ENCODE results near the gene HMG20A.

Gene HMG20A

DNA sequence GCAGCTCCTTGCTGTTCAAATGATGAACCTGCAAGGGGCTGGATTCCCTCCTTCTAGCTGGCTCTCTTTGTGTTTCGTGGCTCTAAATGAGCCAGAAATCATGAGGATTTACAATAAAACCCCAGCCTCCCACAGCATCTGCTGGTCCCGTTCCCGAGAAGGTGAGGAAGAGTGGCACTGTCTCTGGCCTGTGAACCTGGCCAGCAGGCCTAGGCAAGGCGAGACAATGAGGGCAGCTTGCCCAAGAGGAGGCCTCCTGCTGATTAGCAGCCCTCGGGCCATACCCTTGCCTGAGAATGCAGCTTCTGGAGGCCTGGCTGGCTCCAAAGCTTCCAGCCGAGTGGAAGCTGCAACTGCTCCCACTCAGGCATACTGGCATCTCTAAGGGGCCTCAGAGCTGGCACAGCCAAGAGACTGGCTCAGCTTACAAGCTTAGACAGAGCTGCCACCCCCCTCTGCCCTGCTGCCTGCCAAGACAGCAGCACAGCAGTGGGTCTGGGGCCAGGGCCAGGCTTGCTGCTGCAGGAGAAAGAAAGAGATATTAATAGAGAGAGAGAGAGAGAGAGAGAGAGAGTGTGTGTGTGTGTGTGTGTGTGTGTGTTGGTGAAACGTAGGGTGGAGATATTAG lies 76.5 kb downstream of the HMG20A start:
- TF ChIP-seq POLR2AphosphoS5 (IDR thresholded peaks at IDR 0.05; ENCODE audit: low read depth, low read length) = no peak
- no peak for TF ChIP-seq POLR2A (IDR thresholded peaks at IDR 0.05; ENCODE audit: low read depth, low read length)
- TF ChIP-seq TAF1 (IDR thresholded peaks at IDR 0.05; ENCODE audit: borderline replicate concordance, low read depth, low read length) = no peak
- DNase-seq (ENCODE audit: insufficient read length) (no peak), FAIRE-seq (no peak)

DNA sequence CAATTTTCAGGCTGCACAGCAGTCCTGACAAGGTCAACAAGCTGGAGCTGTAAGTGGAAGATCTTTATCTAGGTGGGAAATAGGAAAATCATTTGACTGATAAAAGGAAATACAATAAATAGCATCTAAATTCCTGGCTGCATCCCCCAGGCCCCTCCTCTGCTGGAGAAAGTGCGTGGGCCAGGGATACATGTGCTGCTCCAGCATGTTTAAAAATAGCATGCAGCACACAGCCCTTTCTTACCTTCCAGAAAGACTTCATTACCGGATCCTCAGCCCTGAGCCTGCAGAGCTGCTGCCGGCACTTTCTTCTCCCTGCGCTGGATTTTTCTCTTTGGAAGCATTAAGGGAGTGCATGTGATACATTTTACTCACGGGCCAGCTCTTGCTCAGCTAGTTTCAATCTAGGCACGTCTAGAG lies 77.3 kb downstream of the HMG20A start:
- no peak for TF ChIP-seq POLR2A (IDR thresholded peaks at IDR 0.05; ENCODE audit: low read depth, low read length)
- no peak for TF ChIP-seq POLR2AphosphoS5 (IDR thresholded peaks at IDR 0.05; ENCODE audit: low read depth, low read length)
- no peak for TF ChIP-seq TAF1 (IDR thresholded peaks at IDR 0.05; ENCODE audit: borderline replicate concordance, low read depth, low read length)
- no peak for FAIRE-seq
- no peak for DNase-seq (ENCODE audit: insufficient read length)

DNA sequence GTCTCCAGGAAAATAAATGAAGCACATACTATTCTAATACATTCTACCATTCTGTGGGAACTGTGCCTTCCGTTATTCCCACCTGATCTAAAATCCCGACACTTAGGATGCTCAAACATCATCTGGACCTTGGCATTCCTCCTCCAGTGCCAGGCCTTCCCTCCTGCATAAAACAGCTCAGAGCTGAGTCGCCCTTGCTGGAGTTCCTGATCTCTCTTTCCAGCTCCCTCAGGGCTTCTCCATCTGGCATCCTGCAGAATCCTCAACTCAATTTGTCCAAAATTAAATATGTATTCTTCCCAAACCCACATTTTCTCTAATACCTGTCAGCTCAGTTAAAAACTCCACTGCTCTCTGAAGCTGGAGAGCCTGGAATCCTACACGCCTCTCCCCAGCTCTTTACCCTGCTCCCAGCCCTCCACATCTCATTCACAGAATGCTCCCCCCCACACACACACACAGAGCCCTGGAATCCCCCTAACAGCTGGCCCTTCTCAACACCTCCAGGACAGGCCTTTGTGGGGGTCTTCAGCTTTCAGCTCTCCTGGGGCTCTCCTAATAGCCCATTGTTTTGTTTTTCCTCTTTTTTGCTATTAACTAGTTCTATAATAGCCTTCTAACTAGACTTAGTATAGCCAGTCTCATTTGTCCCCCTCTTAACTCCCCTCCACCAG lies 78.5 kb downstream of the HMG20A start:
- no peak for TF ChIP-seq POLR2A (IDR thresholded peaks at IDR 0.05; ENCODE audit: low read depth, low read length)
- no peak for TF ChIP-seq POLR2AphosphoS5 (IDR thresholded peaks at IDR 0.05; ENCODE audit: low read depth, low read length)
- no peak for TF ChIP-seq TAF1 (IDR thresholded peaks at IDR 0.05; ENCODE audit: borderline replicate concordance, low read depth, low read length)
- DNase-seq (ENCODE audit: insufficient read length) (no peak), FAIRE-seq (no peak)

DNA sequence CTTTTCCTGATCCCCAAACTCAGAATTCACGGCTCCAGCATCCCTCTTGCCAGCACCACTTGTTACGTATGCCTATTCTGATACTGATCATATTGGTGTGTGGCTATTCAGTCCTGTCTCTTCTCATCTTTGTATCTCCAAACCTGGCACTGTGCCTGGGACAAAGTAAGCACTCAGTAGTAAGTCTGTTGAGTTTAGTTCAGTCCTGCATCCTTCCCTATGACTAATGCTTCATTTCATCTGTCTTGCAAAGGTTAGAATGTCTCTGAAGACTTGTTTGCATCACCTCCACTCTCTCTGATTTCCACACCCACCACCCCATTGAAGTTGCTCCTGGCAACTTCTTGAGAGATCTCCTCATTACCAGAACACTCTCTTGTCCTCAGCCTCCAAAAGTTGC lies 80.3 kb downstream of the HMG20A start:
- no peak for TF ChIP-seq POLR2AphosphoS5 (IDR thresholded peaks at IDR 0.05; ENCODE audit: low read depth, low read length)
- TF ChIP-seq POLR2A (IDR thresholded peaks at IDR 0.05; ENCODE audit: low read depth, low read length) = no peak
- no peak for TF ChIP-seq TAF1 (IDR thresholded peaks at IDR 0.05; ENCODE audit: borderline replicate concordance, low read depth, low read length)
- FAIRE-seq (peak; percentile 5), DNase-seq (ENCODE audit: insufficient read length) (no peak)

DNA sequence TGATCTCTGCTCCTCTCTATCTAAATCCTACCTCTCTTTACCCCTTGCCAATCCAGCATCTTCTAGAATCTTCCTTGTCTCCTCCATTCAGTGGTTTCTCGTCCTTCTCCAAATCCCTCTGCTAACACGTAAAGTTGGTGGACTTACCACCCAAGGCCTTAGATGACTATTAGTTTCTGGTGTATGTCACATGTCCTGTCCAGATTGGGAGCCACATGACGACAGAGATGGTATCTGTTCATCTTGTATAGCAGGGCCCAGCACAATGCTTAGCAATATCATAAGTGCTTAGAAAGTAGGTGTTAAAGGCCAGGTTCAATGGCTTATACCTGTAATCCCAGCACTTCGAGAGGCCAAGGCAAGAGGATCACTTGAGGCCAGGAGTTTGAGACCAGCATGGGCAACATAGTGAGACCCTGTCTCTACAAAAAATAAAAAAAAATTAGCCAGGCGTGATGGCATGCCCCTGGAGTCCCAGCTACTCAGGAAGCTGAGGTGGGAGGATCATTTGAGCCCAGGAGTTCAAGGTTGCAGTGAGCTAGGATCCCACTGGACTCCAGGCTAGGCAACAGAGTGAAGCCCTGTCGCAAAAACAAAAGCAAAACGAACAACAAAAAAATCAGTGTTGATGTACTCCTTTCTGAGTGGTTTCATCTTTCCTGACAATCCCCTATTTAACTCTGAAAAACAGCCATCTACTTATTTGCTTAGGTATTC lies 81.8 kb downstream of the HMG20A start:
- FAIRE-seq (no peak), DNase-seq (ENCODE audit: insufficient read length) (no peak)
- TF ChIP-seq POLR2AphosphoS5 (IDR thresholded peaks at IDR 0.05; ENCODE audit: low read depth, low read length) (no peak), TAF1 (IDR thresholded peaks at IDR 0.05; ENCODE audit: borderline replicate concordance, low read depth, low read length) (no peak), POLR2A (IDR thresholded peaks at IDR 0.05; ENCODE audit: low read depth, low read length) (no peak)

DNA sequence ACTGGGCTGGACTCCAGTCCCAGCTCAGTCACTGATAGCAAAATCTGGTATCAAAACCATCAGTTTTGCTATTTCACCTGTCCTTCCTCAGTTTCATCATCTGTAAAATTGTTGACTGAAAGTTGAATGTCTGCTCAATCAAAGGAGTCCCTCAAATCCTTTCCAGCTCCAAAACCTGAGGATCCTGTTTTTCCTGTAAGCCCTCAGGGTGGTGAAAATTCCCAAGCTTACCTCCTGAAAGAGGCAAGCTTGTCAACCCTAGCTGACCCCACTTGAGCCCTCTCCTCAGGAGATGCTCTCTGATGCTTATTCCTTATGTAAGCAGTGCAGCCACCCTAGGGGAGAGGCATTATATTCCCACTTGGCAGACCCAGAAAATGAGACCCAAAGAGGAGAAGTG lies 82.6 kb downstream of the HMG20A start:
- FAIRE-seq = no peak
- no peak for TF ChIP-seq TAF1 (IDR thresholded peaks at IDR 0.05; ENCODE audit: borderline replicate concordance, low read depth, low read length)
- TF ChIP-seq POLR2A (IDR thresholded peaks at IDR 0.05; ENCODE audit: low read depth, low read length) = no peak
- TF ChIP-seq POLR2AphosphoS5 (IDR thresholded peaks at IDR 0.05; ENCODE audit: low read depth, low read length) = no peak
- DNase-seq (ENCODE audit: insufficient read length) = no peak

DNA sequence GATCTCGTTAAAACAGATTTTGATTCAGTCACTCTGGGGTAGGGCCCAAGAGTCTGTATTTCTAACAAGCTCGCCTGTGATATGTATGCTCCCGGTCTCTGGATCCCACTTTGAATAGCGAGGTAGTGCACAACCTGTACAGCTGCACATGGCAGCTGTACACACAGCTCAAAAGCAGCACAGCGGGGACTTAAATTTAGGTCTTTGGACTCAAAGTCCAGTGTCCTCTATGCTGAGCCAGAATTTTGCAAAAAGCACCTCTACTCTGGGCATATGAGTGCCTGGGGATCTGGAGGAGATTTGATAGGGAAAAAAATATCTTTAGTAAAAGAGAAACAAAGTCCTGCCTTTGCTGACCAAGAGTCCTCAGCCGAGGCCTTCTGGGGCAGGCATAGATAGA lies 83.1 kb downstream of the HMG20A start:
- no peak for TF ChIP-seq POLR2AphosphoS5 (IDR thresholded peaks at IDR 0.05; ENCODE audit: low read depth, low read length)
- no peak for TF ChIP-seq TAF1 (IDR thresholded peaks at IDR 0.05; ENCODE audit: borderline replicate concordance, low read depth, low read length)
- TF ChIP-seq POLR2A (IDR thresholded peaks at IDR 0.05; ENCODE audit: low read depth, low read length) = no peak
- FAIRE-seq (no peak), DNase-seq (ENCODE audit: insufficient read length) (no peak)

DNA sequence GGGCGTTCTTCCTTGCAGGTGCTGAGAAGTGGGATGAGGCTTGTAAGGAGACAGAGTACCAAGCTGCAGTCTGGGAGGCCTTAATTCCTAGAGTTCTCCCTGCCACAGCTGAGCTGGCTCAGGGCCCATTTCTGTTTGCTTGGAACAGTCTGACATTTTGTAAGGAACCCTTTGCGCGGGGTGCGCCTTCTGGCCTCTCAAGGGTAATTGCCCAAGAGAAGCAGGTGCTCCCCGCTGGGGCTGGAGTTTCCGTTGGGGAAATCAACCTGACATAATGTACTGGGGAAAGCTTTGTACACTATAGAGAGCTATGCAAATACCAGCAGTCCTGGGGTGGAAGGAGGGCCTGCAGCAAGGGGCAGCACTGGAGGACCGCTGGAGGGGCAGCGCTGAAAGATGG lies 83.6 kb downstream of the HMG20A start:
- DNase-seq (ENCODE audit: insufficient read length) (no peak), FAIRE-seq (no peak)
- TF ChIP-seq TAF1 (IDR thresholded peaks at IDR 0.05; ENCODE audit: borderline replicate concordance, low read depth, low read length) = no peak
- no peak for TF ChIP-seq POLR2AphosphoS5 (IDR thresholded peaks at IDR 0.05; ENCODE audit: low read depth, low read length)

DNA sequence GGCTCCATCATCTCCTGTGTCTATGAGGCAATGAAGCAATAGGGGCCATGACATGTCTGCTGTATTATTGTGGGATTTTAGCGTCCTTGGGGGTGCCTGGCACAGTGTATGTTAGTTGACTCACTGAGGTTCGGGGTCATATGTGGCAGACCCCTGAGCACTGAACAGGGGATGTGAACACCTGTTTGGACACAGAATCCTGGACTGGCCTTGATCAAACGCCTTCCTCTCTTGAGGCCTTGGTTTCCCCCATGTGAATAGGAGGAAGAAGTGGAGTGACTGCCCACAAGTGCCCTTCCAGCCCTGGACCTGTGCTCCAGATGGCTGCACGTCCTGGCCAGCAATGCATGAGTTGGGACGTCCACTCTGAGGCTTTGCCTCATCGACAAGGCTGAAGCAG lies 84.2 kb downstream of the HMG20A start:
- no peak for TF ChIP-seq TAF1 (IDR thresholded peaks at IDR 0.05; ENCODE audit: borderline replicate concordance, low read depth, low read length)
- TF ChIP-seq POLR2AphosphoS5 (IDR thresholded peaks at IDR 0.05; ENCODE audit: low read depth, low read length) = no peak
- no peak for TF ChIP-seq POLR2A (IDR thresholded peaks at IDR 0.05; ENCODE audit: low read depth, low read length)
- FAIRE-seq = no peak
- no peak for DNase-seq (ENCODE audit: insufficient read length)

DNA sequence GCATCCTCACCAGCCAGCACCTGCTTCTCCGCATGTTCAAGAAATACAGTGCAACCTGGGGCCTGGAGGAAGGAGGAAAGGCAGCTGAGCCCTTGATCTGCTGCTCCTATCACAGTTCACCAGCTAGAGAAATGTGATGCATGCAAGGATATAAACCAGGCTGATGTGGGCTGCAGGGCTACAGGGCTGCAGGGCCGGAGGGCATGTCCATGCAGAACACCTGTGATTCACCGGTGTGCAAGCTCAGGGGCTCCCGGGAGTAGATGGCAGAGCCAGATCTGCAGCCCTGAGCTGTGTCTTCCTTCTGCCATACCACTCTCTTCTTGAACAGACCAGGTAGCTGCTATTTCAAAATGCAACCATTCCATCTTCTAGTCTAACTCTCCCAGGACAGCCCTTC lies 84.9 kb downstream of the HMG20A start:
- FAIRE-seq (no peak), DNase-seq (ENCODE audit: insufficient read length) (no peak)
- TF ChIP-seq TAF1 (IDR thresholded peaks at IDR 0.05; ENCODE audit: borderline replicate concordance, low read depth, low read length) (no peak), POLR2A (IDR thresholded peaks at IDR 0.05; ENCODE audit: low read depth, low read length) (no peak), POLR2AphosphoS5 (IDR thresholded peaks at IDR 0.05; ENCODE audit: low read depth, low read length) (no peak)

DNA sequence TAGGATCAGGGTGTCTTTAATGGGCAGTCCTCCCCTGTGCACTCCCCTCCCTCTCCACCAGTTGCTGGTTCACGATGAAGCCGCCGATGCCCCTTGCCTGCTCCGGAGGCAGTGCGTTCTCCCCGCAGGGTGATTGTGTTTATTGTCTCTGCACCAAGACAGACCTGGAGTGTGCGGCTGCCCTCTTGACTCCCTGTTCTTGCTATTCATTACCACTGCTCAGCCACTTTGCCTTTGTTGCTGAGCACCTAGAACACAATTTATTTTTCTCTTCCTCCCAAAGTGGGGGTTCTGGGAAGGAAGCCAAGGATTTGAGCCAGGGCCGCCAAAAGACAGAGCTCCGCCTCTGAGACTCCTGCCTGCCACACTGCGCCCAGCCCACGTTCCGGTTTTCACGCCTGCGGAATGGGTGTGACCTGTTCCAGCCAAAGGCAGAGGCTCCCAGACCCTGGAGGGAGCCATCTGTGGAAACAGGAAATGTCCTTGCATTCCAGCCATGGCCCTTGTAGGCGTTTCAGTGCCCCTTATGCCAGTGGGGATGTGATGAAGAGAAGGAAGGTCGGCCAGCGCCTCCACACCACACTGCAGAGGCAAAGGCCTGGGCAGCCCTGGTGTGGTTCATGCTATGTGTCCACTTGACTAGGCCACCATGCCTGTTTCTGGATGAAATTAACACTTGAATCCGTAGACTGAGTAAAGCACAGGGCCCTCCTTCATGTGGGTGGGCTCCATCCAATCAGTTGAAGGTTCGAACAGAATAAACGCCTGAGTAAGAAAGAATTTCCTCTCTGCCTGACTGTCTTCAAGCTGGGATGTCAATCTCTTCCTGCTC lies 85.8 kb downstream of the HMG20A start:
- TF ChIP-seq POLR2AphosphoS5 (IDR thresholded peaks at IDR 0.05; ENCODE audit: low read depth, low read length) (no peak), POLR2A (IDR thresholded peaks at IDR 0.05; ENCODE audit: low read depth, low read length) (no peak)
- FAIRE-seq (no peak), DNase-seq (ENCODE audit: insufficient read length) (no peak)

Measured in GM12892 (cell line).